Thymus (tissue), 11 donors: ENCODE results near the gene PRCC. TPM values are rescaled to one million over a fixed set of nuclear protein-coding genes. Genes with fewer than 3 reads are reported as not detected.

Source experiments
- DNase-seq, 9 donors: peaks; one replicate each; pipeline ENCODE4 v3.0.0-alpha.2; 2013; ENCODE audit warnings: low spot score in 9 of 9, low read depth in 6 of 9, missing footprints in 1 of 9
- H3K27ac ChIP-seq, 2 donors: one replicate each; pipeline ENCODE4 v1.5.1; 2013; ENCODE audit warnings: control low read depth in 1 of 2, low read depth in 1 of 2, low read length in 1 of 2, mild to moderate bottlenecking in 1 of 2, moderate library complexity in 1 of 2
- H3K27me3 ChIP-seq, 2 donors: one replicate each; pipeline ENCODE4 v1.5.1; 2013; ENCODE audit warnings: low read length in 1 of 2; ENCODE audit not compliant: control insufficient read depth in 2 of 2, insufficient read depth in 1 of 2
- H3K36me3 ChIP-seq, 2 donors: one replicate each; pipeline ENCODE4 v1.5.1; 2013; ENCODE audit warnings: low read length in 1 of 2, mild to moderate bottlenecking in 1 of 2, moderate library complexity in 1 of 2; ENCODE audit not compliant: control insufficient read depth in 2 of 2, insufficient read depth in 2 of 2
- H3K4me1 ChIP-seq, 2 donors: one replicate each; pipeline ENCODE4 v1.5.1; 2013; ENCODE audit warnings: low read length in 2 of 2; ENCODE audit not compliant: control insufficient read depth in 2 of 2, insufficient read depth in 2 of 2
- H3K4me3 ChIP-seq, 2 donors: one replicate each; pipeline ENCODE4 v1.5.1; 2013; ENCODE audit warnings: low read length in 2 of 2, control low read depth in 1 of 2, mild to moderate bottlenecking in 1 of 2
- H3K9me3 ChIP-seq, 2 donors: one replicate each; pipeline ENCODE4 v1.5.1; 2013; ENCODE audit warnings: low read length in 1 of 2, mild to moderate bottlenecking in 1 of 2; ENCODE audit not compliant: control insufficient read depth in 2 of 2, insufficient read depth in 1 of 2
- WGBS: extraction: QIAGEN DNeasy Blood & Tissue Kit; methylation state at CpG from one replicate; pipeline ENCODE4 v1.1.7; 2013; 5-methylcytosine and 5-hydroxymethylcytosine counted together
- polyA plus RNA-seq: library from polyadenylated mRNA; stranded (reverse); fragments of 200-250 nt; gene quantifications from one replicate; pipeline ENCODE4 v1.2.3, GENCODE V29; 2013
- total RNA-seq: library from RNA; stranded (reverse); fragments of 120-200 nt; gene quantifications from one replicate; pipeline ENCODE4 v1.2.4, GENCODE V29; 2013
- donor health status: healthy.

PRCC gene
- total and polyA plus RNA-seq, 2 donors = 29.1 to 72.9 TPM

DNA sequence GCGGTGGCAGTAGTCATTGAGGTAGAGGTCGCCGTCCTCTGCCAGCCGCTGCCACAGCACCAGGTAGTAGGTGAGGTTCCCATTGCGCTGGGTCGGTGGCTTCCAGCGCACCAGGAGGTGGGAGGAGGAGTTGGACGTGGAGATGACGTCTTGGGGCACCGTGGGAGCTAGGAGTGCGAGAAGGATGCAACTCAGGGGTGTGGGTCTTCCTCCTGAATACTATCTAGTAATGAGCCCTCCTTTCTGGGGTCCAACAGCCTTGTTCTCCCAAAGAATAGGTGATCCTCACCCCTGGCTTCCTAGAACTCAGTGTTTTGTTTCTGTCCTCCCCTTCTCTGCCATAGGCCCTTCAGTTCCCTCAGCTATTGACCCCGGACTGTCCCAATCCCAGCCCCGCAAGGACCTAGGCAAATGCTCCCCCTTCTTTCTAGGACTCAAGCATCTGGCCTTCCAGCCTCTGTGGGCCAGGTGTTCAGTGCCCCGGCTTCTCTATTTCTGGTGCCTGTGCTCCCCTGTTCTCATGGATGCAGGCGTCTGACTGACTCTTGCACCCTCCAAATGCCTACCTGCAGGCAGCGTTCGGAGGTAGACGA is 78.7 kb downstream of the PRCC start:
- Histone ChIP-seq H3K27me3 (peaks cover 55 to 96% of the 10 kb centered on the region in 2 donors), H3K4me3 (no peak overlapping the region)
- 55% methylated on average over 18 of the region's 18 CpGs for WGBS

DNA sequence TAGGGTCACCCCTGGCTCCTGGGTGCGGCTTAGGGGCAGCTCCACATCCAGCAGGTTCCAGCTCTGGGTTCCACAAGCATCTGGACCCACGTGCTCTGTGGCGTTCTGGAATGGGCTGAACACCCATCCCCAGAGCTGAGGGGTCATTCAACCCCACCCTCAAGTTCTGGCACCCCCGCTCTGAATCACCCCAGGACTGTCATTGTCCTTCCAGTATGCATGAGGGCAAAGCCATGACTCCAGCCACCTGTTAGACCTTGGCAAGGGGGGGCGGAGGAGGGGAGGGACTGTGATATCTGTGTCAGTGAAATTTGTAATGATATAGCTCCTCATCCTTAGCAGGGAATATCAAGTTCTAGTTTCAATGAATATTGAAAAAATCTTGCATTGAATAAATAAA is 79.3 kb downstream of the PRCC start:
- H3K36me3 ChIP-seq = no peaks in the 10 kb centered on the region
- H3K4me3 ChIP-seq = no peak overlapping the region
- peaks cover 0 to 12% of the 10 kb centered on the region in 2 donors for H3K9me3 ChIP-seq
- H3K4me1 ChIP-seq = peaks cover 0 to 21% of the 10 kb centered on the region in 2 donors
- H3K27ac ChIP-seq = no peak overlapping the region
- H3K27me3 ChIP-seq = peaks cover 51 to 96% of the 10 kb centered on the region in 2 donors
- WGBS = 92% methylated on average over 5 of the region's 5 CpGs
- no peak for DNase-seq

More for the DNA sequence above, 78.7 kb downstream of the PRCC start:
- Histone ChIP-seq H3K36me3 (no peaks in the 10 kb centered on the region), H3K27ac (no peak overlapping the region), H3K9me3 (peaks cover 0 to 12% of the 10 kb centered on the region in 2 donors), H3K4me1 (peaks cover 0 to 21% of the 10 kb centered on the region in 2 donors)
- no peak for DNase-seq

DNA sequence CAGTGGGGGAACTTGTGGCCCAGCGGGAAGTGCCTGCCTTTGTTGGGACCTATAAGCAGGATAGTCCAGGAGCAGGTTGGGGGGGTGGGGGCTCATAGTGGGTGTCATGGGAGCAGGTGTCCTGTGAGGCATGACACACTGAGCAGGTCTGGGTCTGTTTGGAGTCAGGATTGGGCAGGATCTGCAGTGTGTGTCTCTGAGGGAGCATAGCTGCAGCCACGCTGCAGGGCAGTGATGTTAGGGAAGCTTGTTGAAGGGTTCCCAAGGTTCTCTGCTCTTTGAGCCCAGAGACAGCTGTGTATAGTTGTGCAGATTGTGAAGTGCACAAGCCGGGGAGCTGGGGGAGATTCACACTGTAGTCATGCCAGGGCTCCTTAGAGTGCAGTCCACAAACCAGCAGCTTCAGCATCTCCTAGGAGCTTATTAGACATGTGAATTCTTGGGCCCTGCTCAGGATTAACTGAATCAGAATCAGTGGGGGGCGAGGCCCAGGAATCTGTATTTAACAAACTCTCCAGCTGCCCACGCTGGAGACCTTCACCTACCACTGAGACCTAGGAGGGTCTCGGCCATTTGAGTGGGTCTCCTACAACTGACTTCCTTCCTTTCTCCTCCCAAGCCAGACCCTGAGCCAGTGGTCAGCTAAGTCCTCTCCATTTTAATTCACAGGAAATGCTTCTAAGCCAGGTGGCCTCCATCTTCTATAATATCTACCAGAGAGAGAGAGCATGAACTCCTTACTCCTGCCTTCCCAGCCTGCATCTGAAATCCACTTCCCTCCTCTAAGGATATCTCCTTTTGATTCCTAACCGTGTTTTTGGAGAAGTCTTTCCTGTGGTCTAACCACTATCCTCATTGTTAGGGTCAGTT is 80.5 kb downstream of the PRCC start:
- H3K27me3 ChIP-seq = peaks cover 51 to 96% of the 10 kb centered on the region in 2 donors
- H3K36me3 ChIP-seq = no peaks in the 10 kb centered on the region
- peaks cover 0 to 21% of the 10 kb centered on the region in 2 donors for H3K4me1 ChIP-seq
- DNase-seq = no peak
- 78% methylated on average over 7 of the region's 7 CpGs for WGBS
- H3K27ac ChIP-seq = no peak overlapping the region
- peaks cover 0 to 12% of the 10 kb centered on the region in 2 donors for H3K9me3 ChIP-seq
- H3K4me3 ChIP-seq = no peak overlapping the region

DNA sequence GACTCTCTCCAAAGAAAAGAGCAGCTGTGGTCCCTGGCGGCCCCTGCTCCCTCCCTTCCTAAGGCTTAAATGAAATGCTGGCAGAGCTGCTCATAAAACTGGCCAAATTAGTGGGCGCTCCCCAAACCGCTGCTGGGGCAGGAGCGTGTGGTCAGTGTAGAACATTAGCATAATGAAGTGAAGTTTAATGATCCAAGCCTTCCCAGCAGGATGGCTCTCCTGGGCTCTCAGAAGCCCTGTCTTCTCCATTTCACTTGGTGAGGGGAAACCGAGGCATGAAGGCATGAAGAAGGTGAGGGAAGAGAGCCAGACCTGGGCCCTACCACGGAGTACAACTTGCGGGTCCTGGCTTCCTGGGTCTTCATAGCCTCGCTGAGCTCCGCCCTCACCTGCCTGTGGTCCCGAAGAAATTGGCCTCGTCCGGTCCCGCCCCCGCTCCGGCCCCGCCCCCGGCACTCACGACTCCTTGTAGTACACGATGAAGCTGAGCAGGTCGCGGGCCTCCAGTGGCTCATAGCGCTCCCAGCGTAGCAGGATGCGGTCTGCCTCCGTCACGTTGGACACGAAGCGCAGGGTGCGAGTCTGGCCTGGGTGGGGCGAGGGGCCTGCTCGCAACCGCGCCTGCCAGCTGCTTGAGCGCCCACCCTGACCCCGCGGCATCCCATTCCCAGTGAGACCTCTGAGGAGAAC is 81.3 kb downstream of the PRCC start:
- Histone ChIP-seq H3K4me1 (peaks cover 0 to 21% of the 10 kb centered on the region in 2 donors), H3K27ac (no peak overlapping the region), H3K27me3 (peaks cover 48 to 94% of the 10 kb centered on the region in 2 donors), H3K36me3 (no peaks in the 10 kb centered on the region), H3K9me3 (peaks cover 0 to 12% of the 10 kb centered on the region in 2 donors), H3K4me3 (no peak overlapping the region)
- DNase-seq = peak in 5 of 9 donors; percentile 18 to 74 (median 37)
- 11% methylated on average over 36 of the region's 36 CpGs for WGBS

DNA sequence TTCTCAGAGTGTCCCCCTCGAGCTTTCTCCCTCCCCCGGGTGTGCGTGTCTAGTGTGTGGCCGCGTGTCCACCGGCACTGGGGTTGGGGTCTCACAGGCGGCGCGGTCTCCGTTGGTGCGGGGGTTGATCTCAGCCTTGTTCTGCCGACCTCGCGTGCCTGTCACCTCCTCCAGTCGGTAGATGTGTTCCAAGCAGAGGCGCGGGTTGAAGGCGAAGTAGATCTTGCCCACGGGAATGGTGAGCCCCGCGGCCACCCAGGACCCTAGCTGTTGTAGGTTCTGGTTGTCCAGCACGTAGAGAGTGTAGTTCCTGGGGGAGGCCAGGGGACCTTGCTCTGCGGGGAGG is 81.8 kb downstream of the PRCC start:
- H3K4me1 ChIP-seq = peaks cover 0 to 21% of the 10 kb centered on the region in 2 donors
- WGBS = 28% methylated on average over 23 of the region's 23 CpGs
- no peak for DNase-seq
- H3K9me3 ChIP-seq = peaks cover 0 to 12% of the 10 kb centered on the region in 2 donors
- H3K36me3 ChIP-seq = no peaks in the 10 kb centered on the region
- no peak overlapping the region for H3K4me3 ChIP-seq
- no peak overlapping the region for H3K27ac ChIP-seq
- peaks cover 48 to 94% of the 10 kb centered on the region in 2 donors for H3K27me3 ChIP-seq

Other genes starting within 250 kb of the PRCC start
- gene IQGAP3, start 195.0 kb upstream of the PRCC start, total RNA-seq = 2.5 TPM
- 1.0 TPM for gene IQGAP3, start 195.0 kb upstream of the PRCC start, polyA plus RNA-seq
- 12.9 TPM for gene TTC24, start 187.8 kb upstream of the PRCC start, total RNA-seq
- gene TTC24, start 187.8 kb upstream of the PRCC start, polyA plus RNA-seq = 13.4 TPM
- gene NAXE, start 175.8 kb upstream of the PRCC start, total RNA-seq = 64.4 TPM
- 40.2 TPM for gene NAXE, start 175.8 kb upstream of the PRCC start, polyA plus RNA-seq
- gene GPATCH4, start 166.1 kb upstream of the PRCC start, total RNA-seq = 11.6 TPM
- gene GPATCH4, start 166.1 kb upstream of the PRCC start, polyA plus RNA-seq = 12.0 TPM
- gene HAPLN2, start 148.1 kb upstream of the PRCC start, total RNA-seq = 0.09 TPM
- 0.50 TPM for gene HAPLN2, start 148.1 kb upstream of the PRCC start, polyA plus RNA-seq
- gene BCAN, start 125.4 kb upstream of the PRCC start, total RNA-seq = 0.24 TPM
- 0.43 TPM for gene BCAN, start 125.4 kb upstream of the PRCC start, polyA plus RNA-seq
- 3.7 TPM for gene NES, start 90.1 kb upstream of the PRCC start, total RNA-seq
- 3.3 TPM for gene NES, start 90.1 kb upstream of the PRCC start, polyA plus RNA-seq
- gene CRABP2, start 62.0 kb upstream of the PRCC start, total RNA-seq = 20.7 TPM
- gene CRABP2, start 62.0 kb upstream of the PRCC start, polyA plus RNA-seq = 75.0 TPM
- 10.7 TPM for gene METTL25B, start 39.1 kb upstream of the PRCC start, total RNA-seq
- 39.4 TPM for gene METTL25B, start 39.1 kb upstream of the PRCC start, polyA plus RNA-seq
- gene ISG20L2, start 38.8 kb upstream of the PRCC start, total RNA-seq = 14.1 TPM
- 12.0 TPM for gene ISG20L2, start 38.8 kb upstream of the PRCC start, polyA plus RNA-seq
- 53.8 TPM for gene MRPL24, start 26.4 kb upstream of the PRCC start, total RNA-seq
- 59.0 TPM for gene MRPL24, start 26.4 kb upstream of the PRCC start, polyA plus RNA-seq
- 226 TPM for gene HDGF, start 15.9 kb upstream of the PRCC start, total RNA-seq
- 116 TPM for gene HDGF, start 15.9 kb upstream of the PRCC start, polyA plus RNA-seq
- 17.9 TPM for gene SH2D2A, start 49.3 kb downstream of the PRCC start, total RNA-seq
- gene SH2D2A, start 49.3 kb downstream of the PRCC start, polyA plus RNA-seq = 44.8 TPM
- 0.33 TPM for gene INSRR, start 91.6 kb downstream of the PRCC start, total RNA-seq
- 0.43 TPM for gene INSRR, start 91.6 kb downstream of the PRCC start, polyA plus RNA-seq
- 1.6 TPM for gene NTRK1, start 93.3 kb downstream of the PRCC start, total RNA-seq
- gene NTRK1, start 93.3 kb downstream of the PRCC start, polyA plus RNA-seq = 3.1 TPM
- gene PEAR1, start 126.2 kb downstream of the PRCC start, total RNA-seq = 0.61 TPM
- 2.5 TPM for gene PEAR1, start 126.2 kb downstream of the PRCC start, polyA plus RNA-seq
- gene LRRC71, start 153.1 kb downstream of the PRCC start, total RNA-seq = not detected
- gene LRRC71, start 153.1 kb downstream of the PRCC start, polyA plus RNA-seq = 0.11 TPM